ENCODE data around the gene WDCP. TPM values are rescaled to one million over a fixed set of nuclear protein-coding genes. Genes with fewer than 3 reads are reported as not detected.
A peak's percentile ranks its signal among the peaks of the same experiment; 100 is the strongest.

WDCP gene
- total RNA-seq, 2 experiments from 2014 or later = 20.2 to 23.0 TPM

- ChIA-PET CTCF (interaction anchor here (0.6 to 4.8 kb wide), 26 partner anchors 10 to 257 kb away, joined by 3 to 76 read pairs (median 7); partner anchors contain the start of genes ATAD2B, FAM228B, FKBP1B and MFSD2B), POLR2A (interaction anchor here (0.8 to 3.1 kb wide), 4 partner anchors 33 to 178 kb away, joined by 3 to 20 read pairs (median 4); partner anchors contain the start of gene ATAD2B)
- DNase-seq (no peak), ATAC-seq (no peak)
- no peaks in the 10 kb centered on the region for H3K27me3 Mint-ChIP-seq
- peak overlapping the region; percentile 84 for H3K4me3 Mint-ChIP-seq
- TF ChIP-seq CTCF (IDR thresholded peaks at IDR 0.05) = no peak
- H3K27ac Mint-ChIP-seq = peak overlapping the region; percentile 79
- H3K4me1 Mint-ChIP-seq (ENCODE audit: low read depth) = peaks cover 12% of the 10 kb centered on the region
- H3K36me3 Mint-ChIP-seq (ENCODE audit: low read depth) = peaks cover 6% of the 10 kb centered on the region
- intact Hi-C loops (cut with micrococcal nuclease) = loop anchor here (5.0 kb wide), 1 partner anchor 261 kb away; no protein-coding TSS in a partner anchor
- no peaks in the 10 kb centered on the region for H3K9me3 Mint-ChIP-seq
Measured at GRCh38 chr2:24082787-24083566, 35.8 kb upstream of the WDCP start.

GRCh38 chr2:24080701-24081100 is 33.5 kb upstream of the WDCP start:
- Mint-ChIP-seq H3K27ac (no peak overlapping the region), H3K9me3 (no peaks in the 10 kb centered on the region), H3K36me3 (ENCODE audit: low read depth) (peaks cover 6% of the 10 kb centered on the region), H3K4me1 (ENCODE audit: low read depth) (peaks cover 20% of the 10 kb centered on the region), H3K27me3 (no peaks in the 10 kb centered on the region), H3K4me3 (no peak overlapping the region)
- intact Hi-C loops (cut with micrococcal nuclease) = loop anchor here (5.0 kb wide), 1 partner anchor 258 kb away; no protein-coding TSS in a partner anchor
- TF ChIP-seq CTCF (IDR thresholded peaks at IDR 0.05) = no peak
- no peak for ATAC-seq
- POLR2A ChIA-PET = no interaction called here
- CTCF ChIA-PET = interaction anchor here (5.7 kb wide), 1 partner anchor 257 kb away, joined by 27 read pairs; no protein-coding TSS in a partner anchor
- no peak for DNase-seq

GRCh38 chr2:24077879-24078278 is 30.7 kb upstream of the WDCP start:
- DNase-seq = no peak
- ATAC-seq = no peak
- TF ChIP-seq CTCF (IDR thresholded peaks at IDR 0.05) = no peak
- Mint-ChIP-seq H3K27ac (no peak overlapping the region), H3K36me3 (ENCODE audit: low read depth) (peaks cover 18% of the 10 kb centered on the region), H3K4me3 (peak overlapping the region; percentile 93), H3K9me3 (no peaks in the 10 kb centered on the region), H3K4me1 (ENCODE audit: low read depth) (peaks cover 29% of the 10 kb centered on the region), H3K27me3 (no peaks in the 10 kb centered on the region)
- ChIA-PET POLR2A (interaction anchor here (1.2 to 2.1 kb wide), 2 partner anchors 11 to 151 kb away, joined by 3 to 11 read pairs; partner anchors contain the start of gene ATAD2B), CTCF (interaction anchor here (4.4 to 5.7 kb wide), 2 partner anchors 151 to 254 kb away, joined by 24 to 27 read pairs; partner anchors contain the start of gene ATAD2B)
- intact Hi-C loops (cut with micrococcal nuclease) = loop anchor here (5.0 kb wide), 1 partner anchor 151 kb away; the partner anchor contains the start of gene ATAD2B

GRCh38 chr2:24077535-24077877 is 30.3 kb upstream of the WDCP start:
- H3K36me3 Mint-ChIP-seq (ENCODE audit: low read depth) = peaks cover 20% of the 10 kb centered on the region
- H3K4me1 Mint-ChIP-seq (ENCODE audit: low read depth) = peaks cover 33% of the 10 kb centered on the region
- no peak for TF ChIP-seq CTCF (IDR thresholded peaks at IDR 0.05)
- ChIA-PET POLR2A (interaction anchor here (1.1 to 2.4 kb wide), 4 partner anchors 11 to 152 kb away, joined by 3 to 18 read pairs (median 8); partner anchors contain the start of gene ATAD2B), CTCF (interaction anchor here (1.2 to 5.7 kb wide), 3 partner anchors 12 to 253 kb away, joined by 6 to 27 read pairs (median 24); partner anchors contain the start of gene ATAD2B)
- DNase-seq (peak; percentile 12), ATAC-seq (no peak)
- peak overlapping the region; percentile 56 for H3K27ac Mint-ChIP-seq
- H3K9me3 Mint-ChIP-seq = no peaks in the 10 kb centered on the region
- peak overlapping the region; percentile 93 for H3K4me3 Mint-ChIP-seq
- H3K27me3 Mint-ChIP-seq = no peaks in the 10 kb centered on the region
- intact Hi-C loops (cut with micrococcal nuclease) = loop anchor here (5.0 kb wide), 1 partner anchor 150 kb away; the partner anchor contains the start of gene ATAD2B
